ENCODE data around the gene TAF1A.

TAF1A gene

GRCh38 chr1:222529916-222530315 lies 59.8 kb downstream of the TAF1A start:
- peak; percentile 7 for DNase-seq

GRCh38 chr1:222529181-222529580 lies 60.6 kb downstream of the TAF1A start:
- no peak for DNase-seq

GRCh38 chr1:222525951-222526350 lies 63.8 kb downstream of the TAF1A start:
- DNase-seq, result no peak

- no peak for DNase-seq
These were observed 65.9 kb downstream of the TAF1A start for GRCh38 chr1:222523852-222524251.

- no peak for DNase-seq
These were observed 67.4 kb downstream of the TAF1A start for GRCh38 chr1:222522105-222522915.

GRCh38 chr1:222521299-222522104 lies 68.2 kb downstream of the TAF1A start:
- no peak for DNase-seq
